Stimulated activated CD8-positive, alpha-beta memory T cell treated with anti-CD3 and anti-CD28 coated beads, Interleukin-15, amount 100 ng/mL, for 24 hours (primary cell): Measurements from ENCODE around the gene ZNF346.

Source experiments
- DNase-seq: peaks from one replicate; pipeline ENCODE4 v3.0.0-alpha.2; 2020; ENCODE audit warnings: low read depth

ZNF346 gene

GRCh38 chr5:177094224-177095087 is 72.0 kb downstream of the ZNF346 start:
- no peak for DNase-seq

- DNase-seq = no peak
Measured at GRCh38 chr5:177095088-177095669, 72.7 kb downstream of the ZNF346 start.

- DNase-seq = no peak
Measured at GRCh38 chr5:177096162-177097015, 73.9 kb downstream of the ZNF346 start.

- no peak for DNase-seq
Measured at GRCh38 chr5:177097016-177097985, 74.8 kb downstream of the ZNF346 start.

- DNase-seq = no peak
Measured at GRCh38 chr5:177098120-177098469, 75.6 kb downstream of the ZNF346 start.

- no peak for DNase-seq
Measured at GRCh38 chr5:177098470-177099141, 76.1 kb downstream of the ZNF346 start.

GRCh38 chr5:177099422-177100093 is 77.1 kb downstream of the ZNF346 start:
- no peak for DNase-seq

- DNase-seq = no peak
Measured at GRCh38 chr5:177100714-177101121, 78.2 kb downstream of the ZNF346 start.

GRCh38 chr5:177103523-177104253 is 81.2 kb downstream of the ZNF346 start:
- no peak for DNase-seq

GRCh38 chr5:177105691-177106476 is 83.4 kb downstream of the ZNF346 start:
- no peak for DNase-seq

- no peak for DNase-seq
Measured at GRCh38 chr5:177107159-177107558, 84.7 kb downstream of the ZNF346 start.

GRCh38 chr5:177109810-177110209 is 87.3 kb downstream of the ZNF346 start:
- no peak for DNase-seq

- DNase-seq = peak; percentile 25
Measured at GRCh38 chr5:177111720-177112394, 89.4 kb downstream of the ZNF346 start.

- no peak for DNase-seq
Measured at GRCh38 chr5:177112589-177113220, 90.2 kb downstream of the ZNF346 start.

- DNase-seq = peak; percentile 53
Measured at GRCh38 chr5:177113566-177114424, 91.3 kb downstream of the ZNF346 start.

- peak; percentile 55 for DNase-seq
Measured at GRCh38 chr5:177116631-177117373, 94.3 kb downstream of the ZNF346 start.
